Neural cell (in vitro differentiated cells): ENCODE measurements around the gene PEAR1. TPM values are rescaled to one million over a fixed set of nuclear protein-coding genes. Genes with fewer than 3 reads are reported as not detected.

Experiments used
- H2AFZ ChIP-seq: fragments of 200-600, 300-800 bp; sonication (generic), shearing (Covaris generic); 2 replicates; pipeline ENCODE4 v1.6.0; 2014; ENCODE audit warnings: low read depth, mild to moderate bottlenecking, antibody characterized with exemption, low read length, moderate library complexity
- H3F3A ChIP-seq: fragments of 200-600 bp; shearing (Covaris generic); 2 replicates; pipeline ENCODE4 v1.6.1; 2016; ENCODE audit warnings: mild to moderate bottlenecking, moderate library complexity, mixed read lengths, antibody characterized with exemption, low read length; ENCODE audit not compliant: insufficient read depth, poor library complexity, severe bottlenecking
- H3K27ac ChIP-seq: fragments of 200-600, 300-800 bp; sonication (generic), shearing (Covaris generic); 2 replicates; pipeline ENCODE4 v1.5.1; 2014; ENCODE audit warnings: mild to moderate bottlenecking, low read length, moderate library complexity
- H3K27me3 ChIP-seq: fragments of 300-800, 200-600 bp; sonication (generic), shearing (Covaris generic); 2 replicates; pipeline ENCODE4 v1.6.0; 2014; ENCODE audit warnings: mild to moderate bottlenecking, low read depth, low read length, moderate library complexity; ENCODE audit not compliant: insufficient read depth
- H3K36me3 ChIP-seq: fragments of 300-800, 200-600 bp; sonication (generic), shearing (Covaris generic); 2 replicates; pipeline ENCODE4 v1.5.1; 2014; ENCODE audit warnings: mild to moderate bottlenecking, antibody characterized with exemption, low read length, moderate library complexity; ENCODE audit not compliant: insufficient read depth
- H3K4me2 ChIP-seq: fragments of 300-800, 200-600 bp; sonication (generic), shearing (Covaris generic); 2 replicates; pipeline ENCODE4 v1.6.0; 2014; ENCODE audit warnings: mild to moderate bottlenecking, low read length
- H3K4me3 ChIP-seq: fragments of 300-800, 200-600 bp; sonication (generic), shearing (Covaris generic); 2 replicates; pipeline ENCODE4 v1.5.1; 2014; ENCODE audit warnings: mild to moderate bottlenecking, low read length, moderate library complexity
- H3K79me2 ChIP-seq: fragments of 200-600 bp; shearing (Covaris generic); replicated peaks from 2 replicates; pipeline ENCODE4 v1.6.0; 2014; ENCODE audit warnings: mild to moderate bottlenecking, low read length, moderate library complexity; ENCODE audit not compliant: insufficient read depth
- H3K9ac ChIP-seq: fragments of 300-800, 200-600 bp; sonication (generic), shearing (Covaris generic); 2 replicates; pipeline ENCODE4 v1.6.1; 2016; ENCODE audit warnings: mild to moderate bottlenecking, low read length, mixed read lengths
- H3K9me2 ChIP-seq: fragments of 200-600 bp; shearing (Covaris generic); 2 replicates; pipeline ENCODE4 v1.6.1; 2016; ENCODE audit warnings: mild to moderate bottlenecking, low read length, mixed read lengths; ENCODE audit not compliant: insufficient read depth
- H3K9me3 ChIP-seq: fragments of 200-600, 300-800 bp; sonication (generic), shearing (Covaris generic); 2 replicates; pipeline ENCODE4 v1.6.1; 2016; ENCODE audit warnings: mild to moderate bottlenecking, mixed run types, low read length, moderate library complexity, mixed read lengths
- H4K20me1 ChIP-seq: fragments of 200-600 bp; shearing (Covaris generic); 2 replicates; pipeline ENCODE4 v1.6.1; 2016; ENCODE audit warnings: mild to moderate bottlenecking, mixed run types; ENCODE audit not compliant: insufficient read depth
- EP300 ChIP-seq: fragments of 450-650 bp; conservative IDR thresholded peaks from 2 replicates; pipeline ENCODE4 v1.6.1; 2014; ENCODE audit warnings: antibody characterized with exemption, mild to moderate bottlenecking, moderate library complexity; ENCODE audit not compliant: poor library complexity, severe bottlenecking
- EZH2 ChIP-seq: fragments of 200-600, 300-800 bp; shearing (Covaris generic), sonication (generic); IDR thresholded peaks from 2 replicates; pipeline ENCODE4 v1.6.1; 2014; ENCODE audit warnings: antibody characterized with exemption, low read length, borderline replicate concordance, mild to moderate bottlenecking; ENCODE audit not compliant: insufficient read depth, poor library complexity, severe bottlenecking
- MXI1 ChIP-seq: fragments of 450-650 bp; conservative IDR thresholded peaks from 2 replicates; pipeline ENCODE4 v1.6.1; 2014; ENCODE audit warnings: antibody characterized with exemption, mild to moderate bottlenecking; ENCODE audit not compliant: poor library complexity, severe bottlenecking
- POLR2AphosphoS5 ChIP-seq: IDR thresholded peaks from 2 replicates; pipeline ENCODE4 v1.6.1; 2012
- RAD21 ChIP-seq: fragments of 450-650 bp; conservative IDR thresholded peaks from 2 replicates; pipeline ENCODE4 v1.6.1; 2014; ENCODE audit warnings: antibody characterized with exemption, mild to moderate bottlenecking, moderate library complexity
- SMC3 ChIP-seq: fragments of 450-650 bp; conservative IDR thresholded peaks from 2 replicates; pipeline ENCODE4 v1.6.1; 2014; ENCODE audit warnings: antibody characterized with exemption, mild to moderate bottlenecking, moderate library complexity; ENCODE audit not compliant: poor library complexity
- TAF1 ChIP-seq: IDR thresholded peaks from 2 replicates; pipeline ENCODE4 v1.6.1; 2012; ENCODE audit warnings: low read depth
- polyA plus RNA-seq: library from polyadenylated mRNA; depleted of rRNA; stranded (reverse); fragments of >200 nt; gene quantifications from 2 replicates; pipeline ENCODE4 v1.2.3, GENCODE V29; 2014
- TF ChIP-seq, protein P1 (sequence below): IDR thresholded peaks from 2 replicates; pipeline ENCODE4 v1.6.1; 2012; ENCODE audit warnings: borderline replicate concordance
- TF ChIP-seq, protein P2 (sequence below): fragments of 450-650 bp; IDR thresholded peaks from 2 replicates; pipeline ENCODE4 v1.5.1; 2014; ENCODE audit warnings: antibody characterized with exemption, mild to moderate bottlenecking, moderate library complexity; ENCODE audit not compliant: poor library complexity, severe bottlenecking

PEAR1 gene
- polyA plus RNA-seq, 1 donor from 2014 or later, result not detected

DNA sequence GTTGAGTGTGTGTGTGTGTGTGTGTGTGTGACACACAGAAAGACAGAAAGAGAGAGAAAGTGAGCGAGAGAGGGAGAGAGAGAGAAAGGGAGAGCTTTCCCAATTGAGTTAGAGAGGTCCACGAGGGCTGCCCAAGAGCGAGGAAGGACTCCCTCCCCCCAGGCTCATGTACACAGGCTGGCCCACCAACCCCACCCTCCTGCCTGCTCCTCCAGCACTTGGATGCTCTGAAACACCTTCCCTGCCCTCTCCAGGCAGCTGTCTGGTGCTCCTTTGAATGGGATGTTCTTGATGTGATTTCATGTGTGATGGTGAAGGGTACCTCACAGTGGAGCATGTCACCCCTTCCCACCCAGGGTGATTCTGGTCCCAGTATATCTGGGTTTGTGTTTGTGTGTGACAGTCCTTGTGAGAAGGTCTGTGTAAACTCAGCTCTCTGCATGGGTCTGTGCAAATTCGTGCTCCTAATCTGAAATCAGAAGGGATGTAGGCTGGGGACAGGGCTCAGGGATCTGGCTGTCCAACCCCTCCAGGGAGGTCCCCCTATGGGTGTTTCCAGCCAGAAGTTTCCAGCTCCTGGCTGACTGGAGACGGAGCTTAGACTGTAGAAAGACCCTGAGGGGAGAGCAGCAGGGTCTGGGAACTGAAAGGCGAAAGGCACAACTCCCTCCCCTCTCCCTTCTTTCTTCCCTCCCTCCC lies 6.8 kb upstream of the PEAR1 start:
- Histone ChIP-seq H3K4me2 (no peak overlapping the region), H3F3A (no peaks in the 10 kb centered on the region), H3K27me3 (peaks cover 8% of the 10 kb centered on the region), H3K9me3 (no peaks in the 10 kb centered on the region), H3K36me3 (no peaks in the 10 kb centered on the region), H3K9ac (peak overlapping the region; percentile 16), H3K79me2 (no peaks in the 10 kb centered on the region), H3K27ac (peak overlapping the region; percentile 20), H2AFZ (no peak overlapping the region), H3K4me3 (no peak overlapping the region), H3K9me2 (no peaks in the 10 kb centered on the region), H4K20me1 (no peaks in the 10 kb centered on the region)
- TF ChIP-seq EP300 (no peak), POLR2AphosphoS5 (no peak), SMC3 (no peak)
- TF ChIP-seq, protein P1, sequence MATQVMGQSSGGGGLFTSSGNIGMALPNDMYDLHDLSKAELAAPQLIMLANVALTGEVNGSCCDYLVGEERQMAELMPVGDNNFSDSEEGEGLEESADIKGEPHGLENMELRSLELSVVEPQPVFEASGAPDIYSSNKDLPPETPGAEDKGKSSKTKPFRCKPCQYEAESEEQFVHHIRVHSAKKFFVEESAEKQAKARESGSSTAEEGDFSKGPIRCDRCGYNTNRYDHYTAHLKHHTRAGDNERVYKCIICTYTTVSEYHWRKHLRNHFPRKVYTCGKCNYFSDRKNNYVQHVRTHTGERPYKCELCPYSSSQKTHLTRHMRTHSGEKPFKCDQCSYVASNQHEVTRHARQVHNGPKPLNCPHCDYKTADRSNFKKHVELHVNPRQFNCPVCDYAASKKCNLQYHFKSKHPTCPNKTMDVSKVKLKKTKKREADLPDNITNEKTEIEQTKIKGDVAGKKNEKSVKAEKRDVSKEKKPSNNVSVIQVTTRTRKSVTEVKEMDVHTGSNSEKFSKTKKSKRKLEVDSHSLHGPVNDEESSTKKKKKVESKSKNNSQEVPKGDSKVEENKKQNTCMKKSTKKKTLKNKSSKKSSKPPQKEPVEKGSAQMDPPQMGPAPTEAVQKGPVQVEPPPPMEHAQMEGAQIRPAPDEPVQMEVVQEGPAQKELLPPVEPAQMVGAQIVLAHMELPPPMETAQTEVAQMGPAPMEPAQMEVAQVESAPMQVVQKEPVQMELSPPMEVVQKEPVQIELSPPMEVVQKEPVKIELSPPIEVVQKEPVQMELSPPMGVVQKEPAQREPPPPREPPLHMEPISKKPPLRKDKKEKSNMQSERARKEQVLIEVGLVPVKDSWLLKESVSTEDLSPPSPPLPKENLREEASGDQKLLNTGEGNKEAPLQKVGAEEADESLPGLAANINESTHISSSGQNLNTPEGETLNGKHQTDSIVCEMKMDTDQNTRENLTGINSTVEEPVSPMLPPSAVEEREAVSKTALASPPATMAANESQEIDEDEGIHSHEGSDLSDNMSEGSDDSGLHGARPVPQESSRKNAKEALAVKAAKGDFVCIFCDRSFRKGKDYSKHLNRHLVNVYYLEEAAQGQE, result no peak
- TF ChIP-seq, protein P2, sequence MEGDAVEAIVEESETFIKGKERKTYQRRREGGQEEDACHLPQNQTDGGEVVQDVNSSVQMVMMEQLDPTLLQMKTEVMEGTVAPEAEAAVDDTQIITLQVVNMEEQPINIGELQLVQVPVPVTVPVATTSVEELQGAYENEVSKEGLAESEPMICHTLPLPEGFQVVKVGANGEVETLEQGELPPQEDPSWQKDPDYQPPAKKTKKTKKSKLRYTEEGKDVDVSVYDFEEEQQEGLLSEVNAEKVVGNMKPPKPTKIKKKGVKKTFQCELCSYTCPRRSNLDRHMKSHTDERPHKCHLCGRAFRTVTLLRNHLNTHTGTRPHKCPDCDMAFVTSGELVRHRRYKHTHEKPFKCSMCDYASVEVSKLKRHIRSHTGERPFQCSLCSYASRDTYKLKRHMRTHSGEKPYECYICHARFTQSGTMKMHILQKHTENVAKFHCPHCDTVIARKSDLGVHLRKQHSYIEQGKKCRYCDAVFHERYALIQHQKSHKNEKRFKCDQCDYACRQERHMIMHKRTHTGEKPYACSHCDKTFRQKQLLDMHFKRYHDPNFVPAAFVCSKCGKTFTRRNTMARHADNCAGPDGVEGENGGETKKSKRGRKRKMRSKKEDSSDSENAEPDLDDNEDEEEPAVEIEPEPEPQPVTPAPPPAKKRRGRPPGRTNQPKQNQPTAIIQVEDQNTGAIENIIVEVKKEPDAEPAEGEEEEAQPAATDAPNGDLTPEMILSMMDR, result no peak

DNA sequence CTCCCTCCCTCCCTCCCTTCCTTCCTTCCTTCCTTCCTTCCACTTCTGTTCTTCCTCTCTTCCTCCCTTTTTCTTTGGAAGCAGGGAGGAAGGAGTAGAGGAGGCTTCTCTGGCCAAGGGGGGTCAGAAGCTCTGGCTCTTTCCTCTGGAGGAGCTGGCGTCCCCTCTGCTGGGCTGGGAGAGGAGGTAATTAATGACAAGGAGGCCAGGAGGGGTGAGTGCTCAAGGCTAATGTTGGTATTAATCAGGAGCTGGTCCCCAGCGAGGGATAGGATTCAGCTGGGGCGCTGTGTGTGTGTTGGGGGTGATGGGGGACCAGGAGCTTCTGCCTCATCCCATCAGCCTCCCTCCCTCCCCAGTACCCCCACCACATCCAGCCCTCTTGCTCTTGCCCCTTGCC lies 6.2 kb upstream of the PEAR1 start:
- Histone ChIP-seq H3F3A (no peaks in the 10 kb centered on the region), H3K79me2 (no peaks in the 10 kb centered on the region), H3K9ac (no peak overlapping the region), H3K27me3 (peaks cover 14% of the 10 kb centered on the region), H3K9me2 (no peaks in the 10 kb centered on the region), H3K36me3 (no peaks in the 10 kb centered on the region), H3K4me3 (peak overlapping the region; percentile 18), H3K4me2 (no peak overlapping the region), H2AFZ (no peak overlapping the region), H3K9me3 (no peaks in the 10 kb centered on the region), H3K27ac (peak overlapping the region; percentile 39), H4K20me1 (no peaks in the 10 kb centered on the region)
- TF ChIP-seq EZH2 (no peak), POLR2AphosphoS5 (no peak), EP300 (no peak), MXI1 (no peak), SMC3 (no peak), TAF1 (no peak), RAD21 (no peak)
- TF ChIP-seq, protein P2, result no peak
- TF ChIP-seq, protein P1, result no peak
